Measurements from ENCODE around the gene AANAT. TPM values are rescaled to one million over a fixed set of nuclear protein-coding genes. Genes with fewer than 3 reads are reported as not detected.

AANAT gene
- total RNA-seq, 1 experiment from 2014 or later: not detected

DNA sequence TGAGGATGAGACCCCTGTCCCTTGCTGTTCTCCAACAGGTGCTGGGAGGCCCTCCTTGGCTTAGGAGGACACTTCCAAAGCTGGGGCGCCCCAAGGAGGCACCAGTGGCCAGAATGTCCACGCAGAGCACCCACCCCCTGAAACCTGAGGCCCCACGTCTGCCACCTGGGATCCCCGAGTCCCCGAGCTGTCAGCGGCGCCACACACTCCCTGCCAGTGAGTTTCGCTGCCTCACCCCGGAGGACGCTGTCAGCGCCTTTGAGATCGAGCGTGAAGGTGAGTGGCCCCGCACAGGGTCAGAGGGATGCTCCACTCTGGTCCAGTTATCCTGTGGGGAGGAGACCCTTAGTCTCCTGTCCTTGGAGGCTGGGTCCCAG lies 1.2 kb downstream of the AANAT start:
- DNase-seq (ENCODE audit: low spot score): no peak

DNA sequence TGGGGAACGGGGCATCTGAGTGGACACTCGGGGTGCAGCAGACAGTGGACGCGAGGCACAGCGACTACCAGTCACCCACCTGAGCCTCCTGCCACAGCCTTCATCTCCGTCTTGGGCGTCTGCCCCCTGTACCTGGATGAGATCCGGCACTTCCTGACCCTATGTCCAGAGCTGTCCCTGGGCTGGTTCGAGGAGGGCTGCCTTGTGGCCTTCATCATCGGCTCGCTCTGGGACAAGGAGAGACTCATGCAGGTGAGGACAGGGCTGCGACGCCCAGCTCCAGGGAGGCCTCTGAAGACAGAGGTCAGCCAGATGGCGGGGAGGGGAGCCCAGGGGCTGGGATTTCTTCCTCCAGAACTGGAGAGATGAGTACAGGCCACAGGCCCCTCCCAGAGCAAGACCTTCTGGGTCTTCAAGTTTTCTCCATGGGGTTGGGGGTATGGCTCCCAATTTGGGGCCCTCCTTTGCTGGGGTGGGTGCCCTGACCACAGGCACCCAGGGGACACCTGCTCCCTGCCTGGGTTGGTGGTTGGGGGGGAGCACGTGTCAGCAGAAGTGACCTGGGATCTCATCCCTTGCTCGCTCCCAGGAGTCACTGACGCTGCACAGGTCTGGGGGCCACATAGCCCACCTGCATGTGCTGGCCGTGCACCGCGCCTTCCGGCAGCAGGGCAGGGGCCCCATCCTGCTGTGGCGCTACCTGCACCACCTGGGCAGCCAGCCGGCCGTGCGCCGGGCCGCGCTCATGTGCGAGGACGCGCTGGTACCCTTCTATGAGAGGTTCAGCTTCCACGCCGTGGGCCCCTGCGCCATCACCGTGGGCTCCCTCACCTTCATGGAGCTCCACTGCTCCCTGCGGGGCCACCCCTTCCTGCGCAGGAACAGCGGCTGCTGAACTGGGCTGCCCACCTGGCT lies 1.9 kb downstream of the AANAT start:
- no peak for DNase-seq (ENCODE audit: low spot score)

DNA sequence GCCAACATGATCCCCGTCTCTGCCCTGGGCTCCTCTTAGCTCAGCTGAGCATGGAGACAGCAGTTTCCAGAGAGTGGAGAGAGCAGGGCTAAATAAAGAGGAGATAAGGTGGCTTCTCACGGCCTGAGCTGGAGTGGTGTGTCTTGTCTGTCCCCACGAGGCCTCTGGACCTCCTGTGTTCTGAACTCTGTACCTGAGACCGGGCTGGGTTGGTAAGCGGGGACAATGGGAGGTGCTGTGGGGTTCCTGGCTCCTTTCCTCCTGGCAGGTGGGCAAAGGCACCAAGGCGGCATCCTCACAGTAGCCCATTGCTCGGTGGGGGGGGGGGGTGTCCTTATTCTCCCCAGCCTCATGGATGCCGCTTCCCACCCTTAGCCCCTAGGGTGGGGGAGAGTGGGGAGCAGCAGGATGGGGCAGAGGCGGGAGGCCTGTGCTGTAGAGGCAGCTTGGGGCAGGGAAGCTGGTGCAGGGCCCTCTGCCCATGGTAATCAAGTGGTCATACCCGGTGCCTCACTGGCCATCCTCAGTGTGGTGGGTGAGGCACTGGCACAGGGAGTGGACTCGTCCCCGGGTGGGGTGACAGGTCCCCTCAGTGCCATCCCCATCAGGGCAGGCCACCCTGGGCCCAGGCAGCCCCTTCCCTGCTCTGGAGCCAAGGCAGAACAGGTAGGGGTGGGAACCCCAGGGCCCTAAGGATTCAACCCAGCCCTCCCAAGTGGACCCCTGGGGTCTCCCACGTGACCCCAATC lies 2.8 kb downstream of the AANAT start:
- DNase-seq (ENCODE audit: low spot score): no peak

DNA sequence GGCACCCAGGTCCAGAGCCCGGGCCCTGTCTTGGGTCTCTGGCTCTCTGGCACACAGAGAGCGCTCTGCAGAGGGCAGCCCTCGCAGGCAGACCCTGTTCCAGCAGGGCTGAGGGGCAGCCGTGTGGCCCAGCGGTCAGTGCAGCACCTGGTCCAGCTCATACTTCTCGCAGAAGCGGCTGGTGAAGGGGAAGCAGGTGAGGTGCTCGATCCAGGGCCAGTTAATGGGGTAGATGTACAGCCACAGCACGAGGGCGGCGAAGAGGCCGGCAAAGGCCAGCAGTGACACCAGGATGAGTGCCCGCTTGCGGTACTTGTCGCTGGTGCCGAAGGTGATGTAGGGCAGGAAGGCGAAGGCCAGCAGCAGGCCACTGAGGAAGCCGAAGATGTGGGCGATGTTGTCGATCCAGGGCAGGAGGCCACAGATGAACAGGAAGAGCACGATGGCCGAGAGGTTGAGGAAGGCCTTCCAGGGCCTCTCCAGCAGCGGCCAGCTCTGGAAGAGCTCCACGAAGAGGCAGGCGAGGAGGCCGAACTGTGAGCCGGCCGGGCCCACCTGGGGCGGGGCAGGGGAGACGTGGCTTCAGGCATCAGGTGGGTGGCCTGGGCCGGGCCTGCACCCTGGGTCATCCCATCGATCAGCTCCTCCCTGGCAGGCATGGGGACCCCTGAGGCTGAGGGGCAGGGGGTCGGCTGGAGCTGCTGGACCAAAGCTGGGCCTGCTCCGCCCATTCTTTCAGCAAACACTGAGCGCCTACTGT lies 4.3 kb downstream of the AANAT start:
- DNase-seq (ENCODE audit: low spot score): no peak

DNA sequence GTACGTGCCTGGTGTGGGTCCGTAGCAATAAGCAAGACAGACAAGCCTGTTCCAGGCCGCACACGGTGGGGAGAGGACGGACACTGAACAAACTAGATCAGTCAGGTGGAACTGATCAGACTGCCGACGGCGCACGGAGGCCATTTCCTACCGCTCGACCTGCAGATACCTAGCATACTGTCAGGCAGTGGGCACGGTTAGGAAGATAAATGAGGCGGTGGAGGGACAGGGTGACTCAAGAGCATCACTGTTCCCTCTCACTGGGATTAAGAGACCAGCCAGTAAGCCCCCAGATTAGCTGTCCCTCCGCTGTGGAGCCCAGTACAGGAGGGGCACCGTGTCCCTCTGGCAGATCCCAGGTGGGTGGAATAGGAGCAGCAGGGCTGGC lies 4.8 kb downstream of the AANAT start:
- DNase-seq (ENCODE audit: low spot score): no peak

DNA sequence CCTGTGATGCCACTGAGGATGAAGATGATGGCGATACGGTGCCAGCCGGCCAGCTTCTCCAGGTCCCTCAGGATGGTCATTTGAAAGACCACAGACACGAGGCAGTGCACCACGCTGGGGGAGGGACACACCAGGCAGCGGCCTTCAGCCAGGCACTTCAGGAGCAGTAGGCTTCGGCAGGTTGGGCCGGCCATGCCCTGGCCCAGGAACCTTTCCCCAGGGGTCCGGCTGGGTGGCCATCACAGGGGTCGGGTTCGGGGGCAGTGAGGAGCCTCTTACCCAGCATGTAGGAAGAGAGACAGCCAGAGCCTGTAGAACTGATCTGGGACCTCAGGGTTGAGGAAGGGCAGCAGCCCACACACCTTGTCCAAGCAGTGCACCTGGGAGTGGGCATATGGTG lies 5.3 kb downstream of the AANAT start:
- DNase-seq (ENCODE audit: low spot score): no peak

DNA sequence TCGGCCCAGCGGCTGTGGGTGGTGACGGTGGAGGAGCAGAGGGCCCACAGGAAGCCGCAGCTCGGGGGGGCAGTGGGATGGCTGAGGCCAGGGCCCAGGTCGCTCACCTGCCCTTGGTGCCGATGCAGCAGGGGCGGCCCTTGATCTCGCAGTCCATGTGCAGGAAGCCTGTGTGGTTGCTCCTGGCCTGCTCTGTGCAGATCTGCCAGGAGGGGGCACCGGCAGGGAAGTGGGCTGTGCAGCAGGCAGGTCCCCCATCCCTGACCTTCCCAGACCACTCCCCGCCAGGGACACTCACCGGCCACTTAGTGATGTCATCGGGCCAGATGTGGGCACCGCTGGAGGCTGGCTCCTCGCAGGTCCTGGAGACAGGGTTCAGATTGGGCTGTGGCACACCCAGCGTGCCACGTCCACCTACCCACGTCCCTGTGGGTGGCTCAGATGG lies 6.2 kb downstream of the AANAT start:
- no peak for DNase-seq (ENCODE audit: low spot score)

DNA sequence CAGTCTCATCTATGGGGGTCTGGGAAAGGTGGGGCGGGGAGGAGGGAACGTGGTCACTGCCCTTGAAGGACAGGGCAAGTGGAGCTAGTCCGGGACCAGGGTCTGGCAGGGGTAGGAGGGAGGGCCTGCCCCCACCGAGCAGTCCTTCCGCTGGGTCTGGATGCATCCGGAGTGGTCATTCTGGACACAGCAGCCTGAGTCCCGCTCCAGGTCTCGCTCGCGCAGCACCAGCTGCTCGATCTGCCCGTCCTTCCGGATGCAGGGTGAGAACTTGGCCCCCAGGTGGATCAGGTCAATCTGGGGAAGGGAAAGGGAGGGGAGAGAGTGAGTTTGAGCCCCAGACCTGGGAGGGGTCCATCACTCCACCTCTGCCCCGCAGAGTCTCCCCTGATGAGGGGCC lies 6.8 kb downstream of the AANAT start:
- no peak for DNase-seq (ENCODE audit: low spot score)

DNA sequence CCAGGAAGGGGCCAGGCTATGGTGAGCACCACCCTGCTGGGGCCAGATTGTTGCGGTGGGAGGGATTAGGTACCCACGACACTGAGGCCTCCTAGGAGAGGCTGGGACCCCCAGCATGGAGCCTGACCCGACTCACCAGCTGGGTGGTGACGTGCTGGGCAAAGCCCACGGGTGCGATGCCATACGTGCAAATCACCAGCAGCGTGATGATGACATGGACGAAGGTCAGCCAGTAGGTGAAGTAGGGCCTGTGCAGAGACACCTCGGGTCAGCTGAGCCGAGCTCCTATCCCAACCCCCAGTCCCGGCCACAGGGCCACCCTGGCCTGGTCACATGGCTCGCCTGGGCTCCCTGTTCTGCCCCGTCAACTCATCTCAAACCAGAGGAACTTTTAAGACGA lies 7.5 kb downstream of the AANAT start:
- no peak for DNase-seq (ENCODE audit: low spot score)

DNA sequence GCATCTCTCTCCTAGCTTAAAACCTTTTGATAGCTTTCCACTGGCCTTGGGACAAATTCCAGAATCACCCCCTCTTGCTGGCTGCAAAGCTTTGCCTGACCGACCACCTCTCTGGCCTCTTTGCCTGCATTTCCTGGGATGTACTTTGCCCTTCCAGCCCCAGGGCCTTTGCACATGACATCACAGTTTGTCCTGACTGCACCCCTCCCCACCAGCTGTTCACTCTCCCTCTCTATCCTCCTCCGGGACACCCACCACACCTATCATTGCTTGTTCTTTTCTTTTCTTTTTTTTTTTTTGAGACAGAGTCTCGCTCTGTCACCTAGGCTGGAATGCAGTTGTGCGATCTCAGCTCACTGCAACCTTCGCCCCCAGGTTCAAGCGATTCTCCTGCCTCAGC lies 7.9 kb downstream of the AANAT start:
- no peak for DNase-seq (ENCODE audit: low spot score)

DNA sequence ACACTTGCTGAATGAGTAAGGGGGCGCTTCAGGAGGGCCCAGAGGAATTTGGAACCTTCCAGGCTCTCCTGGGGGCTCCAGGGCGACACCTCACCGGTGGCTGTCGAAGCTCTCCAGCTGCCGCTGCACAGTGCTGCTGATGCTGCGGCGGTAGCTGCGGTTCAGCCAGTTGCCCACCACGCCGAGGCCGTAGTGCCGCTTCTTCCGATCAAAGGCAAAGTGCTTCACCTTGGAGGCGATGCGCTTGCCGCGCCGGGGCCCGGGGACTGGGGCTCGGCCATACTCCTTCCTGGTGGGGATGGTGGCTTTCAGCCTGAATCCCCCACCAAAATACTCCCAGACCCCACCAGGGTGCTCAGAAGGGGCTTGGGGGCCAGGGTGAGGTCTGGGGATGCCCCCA lies 9.3 kb downstream of the AANAT start:
- DNase-seq (ENCODE audit: low spot score): no peak

DNA sequence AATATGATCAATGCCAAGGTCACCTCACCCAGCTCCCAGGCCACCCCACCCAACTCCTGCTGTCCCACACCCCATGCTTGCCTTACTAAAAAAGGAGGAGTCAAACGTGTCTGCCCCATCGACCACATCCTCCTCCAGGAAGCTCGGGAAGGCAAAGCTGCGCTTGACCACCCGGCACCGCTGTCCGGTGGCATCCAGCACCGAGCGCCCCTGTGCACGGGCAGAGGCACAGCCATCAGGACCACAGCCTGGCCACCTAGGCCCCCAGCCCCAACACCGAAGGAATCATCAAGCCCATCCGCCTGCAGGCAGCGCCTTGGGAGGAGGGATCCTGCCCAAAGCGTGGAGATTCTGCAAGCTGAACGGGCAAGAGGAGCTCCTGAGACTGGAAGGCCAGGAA lies 10.2 kb downstream of the AANAT start:
- no peak for DNase-seq (ENCODE audit: low spot score)

DNA sequence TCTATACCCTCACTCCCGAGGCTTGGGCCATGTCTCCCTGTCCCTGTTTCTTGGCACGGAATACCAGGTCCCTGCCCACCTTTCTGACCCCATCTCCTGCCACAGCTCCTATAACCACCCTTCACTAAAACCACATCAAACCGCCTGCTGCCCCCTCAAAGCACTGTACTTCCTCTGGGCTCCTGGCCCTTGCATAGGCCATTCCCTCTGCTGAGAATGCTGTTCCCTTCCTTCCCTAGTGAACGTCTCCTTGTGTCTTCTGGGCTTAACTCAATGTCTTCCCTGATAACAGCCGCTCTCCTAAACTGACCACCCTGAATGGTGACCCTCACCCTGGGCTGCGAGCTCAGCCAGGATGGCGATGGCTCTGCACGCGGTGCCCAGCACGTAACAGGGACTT lies 10.7 kb downstream of the AANAT start:
- DNase-seq (ENCODE audit: low spot score): no peak

DNA sequence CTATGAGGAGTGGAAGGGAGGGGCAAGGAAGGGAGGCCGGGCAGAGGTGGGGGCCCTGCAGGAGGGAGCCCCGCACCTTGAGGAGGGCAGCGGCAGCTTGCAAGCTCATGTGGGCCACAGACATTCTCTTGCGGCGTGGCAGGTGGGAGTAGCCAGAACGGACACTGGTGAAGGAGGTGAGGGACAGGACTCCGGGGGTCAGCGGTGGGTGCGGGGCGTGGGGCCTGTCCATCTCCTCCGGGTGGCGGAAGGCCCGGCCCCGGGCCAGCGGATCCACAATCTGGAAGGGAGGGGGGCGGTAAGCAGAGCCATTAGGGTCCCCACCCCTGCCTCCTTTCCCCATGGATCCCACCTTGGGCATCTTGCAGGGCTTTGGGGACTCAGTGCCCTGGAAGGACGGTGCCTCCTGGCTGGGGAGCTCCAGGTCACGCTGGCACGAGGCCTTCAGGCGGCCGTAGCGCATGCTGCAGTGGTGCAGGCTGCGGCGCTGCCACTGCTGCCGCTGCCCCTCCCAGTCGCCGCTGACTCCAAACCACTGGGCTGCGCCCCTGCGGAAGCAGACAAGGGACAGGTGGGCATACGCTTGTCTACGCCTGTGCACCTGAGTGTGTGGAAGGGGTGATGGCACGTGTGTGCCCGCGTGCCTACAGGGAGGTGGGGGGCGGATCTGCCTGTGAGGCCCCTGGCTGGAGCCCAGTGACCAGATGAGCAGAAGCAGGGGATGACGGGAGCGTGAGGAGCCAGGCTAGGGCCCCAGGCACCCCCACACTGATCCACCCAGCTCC lies 11.5 kb downstream of the AANAT start:
- DNase-seq (ENCODE audit: low spot score): no peak

DNA sequence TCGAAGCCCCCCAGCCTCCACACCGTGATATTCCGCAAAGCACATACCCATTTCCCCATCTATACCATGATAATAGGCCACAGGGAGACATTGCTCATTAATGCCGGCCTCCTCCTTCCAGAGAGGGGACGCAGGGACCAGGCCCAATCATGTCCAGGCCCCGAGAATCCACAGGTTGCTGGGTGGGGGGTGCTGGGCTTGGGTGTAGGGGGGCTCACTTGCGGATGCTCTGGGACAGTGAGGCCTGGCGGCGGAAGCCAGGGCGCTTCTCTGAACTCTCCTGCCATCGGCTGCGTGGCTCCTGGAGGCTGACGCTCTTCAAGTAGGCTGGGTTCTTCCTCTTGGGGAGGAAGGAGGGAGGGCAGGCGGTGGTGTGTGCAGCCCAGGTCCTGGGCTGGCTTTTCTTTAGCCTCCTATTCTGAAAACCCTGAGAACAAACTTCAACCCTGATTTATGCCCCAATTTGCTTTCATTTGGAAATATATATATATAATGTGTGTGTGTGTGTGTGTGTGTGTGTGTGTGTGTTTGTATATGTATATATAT lies 12.2 kb downstream of the AANAT start:
- no peak for DNase-seq (ENCODE audit: low spot score)

DNA sequence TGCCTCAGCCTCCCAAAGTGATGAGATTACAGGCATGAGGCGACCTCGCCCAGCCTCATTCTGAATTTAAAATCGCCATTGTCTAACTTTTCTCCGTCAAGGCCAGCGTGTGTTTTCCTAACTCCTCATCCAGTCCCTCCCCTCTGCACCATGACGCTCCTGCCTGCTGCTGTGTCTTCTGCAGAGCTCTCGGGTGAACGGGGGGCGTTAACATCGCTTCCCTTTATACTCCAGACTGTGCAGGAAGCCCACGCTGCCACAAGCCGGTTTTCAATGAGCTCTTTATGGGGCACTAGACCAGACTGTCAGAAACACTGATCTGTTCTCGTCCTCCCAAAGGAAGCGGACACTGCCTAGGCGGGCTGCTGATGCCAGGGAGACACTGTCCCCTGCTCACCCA lies 13.2 kb downstream of the AANAT start:
- DNase-seq (ENCODE audit: low spot score): no peak

DNA sequence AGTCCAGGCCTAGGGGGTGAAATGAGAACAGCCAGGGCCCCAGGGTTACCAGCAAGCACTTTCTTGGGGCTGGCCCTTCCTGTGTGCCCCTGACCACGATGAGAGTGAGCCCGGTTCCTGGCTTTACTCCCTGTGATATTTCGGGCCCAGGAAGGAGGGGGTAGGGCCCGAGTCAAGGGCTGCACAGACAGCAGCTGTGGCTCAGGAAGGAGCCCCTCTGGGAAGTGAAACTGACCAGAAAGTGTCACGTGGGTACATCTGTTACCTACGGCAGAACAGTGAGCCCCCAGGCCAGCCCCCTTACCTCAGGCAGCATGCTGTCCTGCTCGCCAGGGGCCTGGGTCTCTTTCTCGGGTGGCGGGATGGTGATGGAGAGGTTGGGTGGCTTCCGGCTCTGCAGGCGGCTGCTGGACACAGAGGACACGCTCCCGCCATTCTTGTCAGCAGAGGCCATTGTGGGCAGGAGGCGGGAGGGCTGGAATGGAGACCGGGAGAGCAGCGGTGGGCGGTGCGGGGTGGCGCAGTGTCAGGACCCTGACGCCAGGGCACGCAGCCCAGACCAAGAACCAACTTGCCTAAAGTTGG lies 13.8 kb downstream of the AANAT start:
- no peak for DNase-seq (ENCODE audit: low spot score)

DNA sequence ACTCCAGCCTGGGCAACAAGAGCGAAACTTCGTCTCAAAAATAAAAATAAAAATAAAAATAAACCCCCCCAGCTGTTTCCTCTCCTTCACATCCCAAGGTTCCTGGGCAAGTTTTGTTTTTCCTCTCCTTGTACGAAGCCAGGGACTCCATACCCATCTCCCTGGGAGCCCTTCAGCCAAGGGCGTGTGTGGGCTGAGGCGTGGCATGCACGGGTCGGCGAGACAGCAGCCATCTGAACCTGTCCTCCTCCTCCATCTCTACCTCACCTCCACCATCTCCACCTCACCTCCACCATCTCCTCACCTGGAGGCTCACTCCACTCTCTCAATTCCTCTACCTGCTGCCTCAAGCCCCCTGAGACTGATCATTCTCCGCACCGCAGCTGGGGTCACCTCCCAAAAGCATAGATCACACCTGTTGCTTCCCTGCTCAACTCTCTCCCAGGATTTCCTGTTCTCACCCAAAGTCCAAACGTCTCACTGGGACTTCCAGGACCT lies 16.9 kb downstream of the AANAT start:
- DNase-seq (ENCODE audit: low spot score): no peak

DNA sequence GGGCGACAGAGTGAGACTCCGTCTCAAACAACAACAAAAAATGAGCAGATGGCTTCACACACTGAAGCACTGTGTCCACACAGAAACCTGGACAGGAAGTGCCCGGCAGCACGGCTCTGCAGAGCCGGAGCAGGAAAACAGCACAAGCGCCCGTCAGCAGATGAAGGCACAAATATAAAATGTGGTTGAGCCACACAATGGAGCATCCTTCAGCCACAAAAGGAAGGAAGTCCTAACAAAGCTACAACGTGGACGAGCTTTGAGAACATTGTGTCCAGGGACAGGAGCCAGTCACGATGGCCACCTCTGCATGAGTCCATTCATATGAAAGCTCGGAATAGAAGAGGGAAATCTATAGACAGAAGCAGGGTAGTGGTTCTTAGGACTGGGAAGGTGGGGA lies 18.2 kb downstream of the AANAT start:
- DNase-seq (ENCODE audit: low spot score): no peak

DNA sequence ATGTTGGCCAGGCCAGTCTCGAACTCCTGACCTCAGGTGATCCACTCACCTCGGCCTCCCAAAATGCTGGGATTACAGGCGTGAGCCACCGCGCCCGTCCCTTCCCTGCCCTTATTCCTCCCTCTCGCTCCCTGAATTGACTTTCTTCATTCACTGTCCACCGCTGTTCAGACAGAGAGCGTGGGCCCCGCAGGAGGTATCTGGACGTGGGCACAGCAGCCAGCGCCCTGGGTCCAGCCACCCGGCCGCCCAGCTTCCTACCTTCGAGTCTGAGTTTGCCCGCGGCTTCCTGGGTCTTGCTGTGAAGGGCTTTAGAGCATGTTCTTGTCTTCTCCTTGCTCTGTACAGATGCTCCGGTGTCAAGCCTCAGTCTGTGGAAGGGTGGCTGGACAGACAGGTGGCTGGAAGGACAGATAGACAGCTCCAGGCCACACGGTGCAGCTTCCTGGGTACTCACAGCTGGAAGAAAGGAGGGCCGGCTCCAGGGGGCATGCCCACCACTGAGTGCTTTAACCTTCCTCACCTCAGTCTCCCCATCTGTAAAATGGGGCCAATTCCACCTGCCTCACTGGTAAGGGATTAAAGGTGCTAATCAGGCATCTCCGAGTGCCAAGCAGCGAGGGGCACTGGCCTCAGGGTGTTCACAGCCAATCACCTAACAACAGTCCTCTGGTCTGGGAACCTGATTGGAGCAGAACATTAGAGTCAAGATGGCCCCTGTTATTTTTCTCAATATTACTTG lies 20.2 kb downstream of the AANAT start:
- no peak for DNase-seq (ENCODE audit: low spot score)
